Measurements from ENCODE around the gene LDB2.

The LDB2 gene

GRCh38 chr4:16884673-16885460 is 13.6 kb downstream of the LDB2 start:
- no peak for DNase-seq

GRCh38 chr4:16883806-16884205 is 14.6 kb downstream of the LDB2 start:
- DNase-seq: no peak

GRCh38 chr4:16881151-16881884 is 17.1 kb downstream of the LDB2 start:
- DNase-seq: no peak

GRCh38 chr4:16875487-16875886 is 23.0 kb downstream of the LDB2 start:
- DNase-seq: no peak

- no peak for DNase-seq
These were observed 28.7 kb downstream of the LDB2 start for GRCh38 chr4:16869594-16870245.

- no peak for DNase-seq
These were observed 29.8 kb downstream of the LDB2 start for GRCh38 chr4:16868674-16869073.

- DNase-seq: no peak
These were observed 30.6 kb downstream of the LDB2 start for GRCh38 chr4:16867827-16868226.

- DNase-seq: no peak
These were observed 31.5 kb downstream of the LDB2 start for GRCh38 chr4:16866974-16867373.

- DNase-seq: no peak
These were observed 32.6 kb downstream of the LDB2 start for GRCh38 chr4:16865897-16866283.

GRCh38 chr4:16865209-16865896 is 33.1 kb downstream of the LDB2 start:
- no peak for DNase-seq

- DNase-seq: no peak
These were observed 34.2 kb downstream of the LDB2 start for GRCh38 chr4:16864199-16864598.

GRCh38 chr4:16862697-16863096 is 35.7 kb downstream of the LDB2 start:
- DNase-seq: no peak

GRCh38 chr4:16860516-16860915 is 37.9 kb downstream of the LDB2 start:
- no peak for DNase-seq

GRCh38 chr4:16859031-16859430 is 39.4 kb downstream of the LDB2 start:
- no peak for DNase-seq

- DNase-seq: no peak
These were observed 40.1 kb downstream of the LDB2 start for GRCh38 chr4:16858275-16858752.

- no peak for DNase-seq
These were observed 41.0 kb downstream of the LDB2 start for GRCh38 chr4:16857425-16857824.

GRCh38 chr4:16853640-16854039 is 44.8 kb downstream of the LDB2 start:
- no peak for DNase-seq

GRCh38 chr4:16852644-16853043 is 45.8 kb downstream of the LDB2 start:
- no peak for DNase-seq

- no peak for DNase-seq
These were observed 46.2 kb downstream of the LDB2 start for GRCh38 chr4:16852228-16852627.

- DNase-seq: no peak
These were observed 51.8 kb downstream of the LDB2 start for GRCh38 chr4:16846540-16847117.

- DNase-seq: no peak
These were observed 53.4 kb downstream of the LDB2 start for GRCh38 chr4:16844816-16845586.
